Measurements from ENCODE around the gene ADGRV1. TPM values are rescaled to one million over a fixed set of nuclear protein-coding genes. Genes with fewer than 3 reads are reported as not detected.
"Not testable (repeated sequence)": the region's sequence is repeated elsewhere in the genome, so short reads cannot be mapped to it uniquely, and the experiment has no call there.

Gene ADGRV1
- total RNA-seq, 1 experiment from 2014 or later, result 0.45 TPM

DNA sequence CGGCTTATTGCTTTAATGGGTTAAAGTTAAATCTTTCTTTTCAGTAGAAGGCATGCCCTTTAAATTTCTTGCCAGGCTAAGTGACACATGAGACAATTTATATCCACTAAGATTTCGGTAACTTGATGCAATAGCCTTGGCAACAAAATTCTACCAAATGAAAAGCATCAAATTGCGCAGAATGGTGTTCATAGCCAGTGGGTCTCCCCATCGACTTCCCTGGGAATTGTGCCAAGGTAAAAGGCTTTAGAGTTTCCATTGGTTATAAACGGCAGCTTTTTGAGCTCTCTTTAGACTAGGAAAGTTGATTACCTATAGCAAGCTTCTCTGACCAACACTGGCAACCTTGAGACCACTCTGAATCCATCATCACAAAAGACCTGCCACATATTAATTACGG, 466.1 kb downstream of the ADGRV1 start:
- no peak for DNase-seq (ENCODE audit: low read depth)

DNA sequence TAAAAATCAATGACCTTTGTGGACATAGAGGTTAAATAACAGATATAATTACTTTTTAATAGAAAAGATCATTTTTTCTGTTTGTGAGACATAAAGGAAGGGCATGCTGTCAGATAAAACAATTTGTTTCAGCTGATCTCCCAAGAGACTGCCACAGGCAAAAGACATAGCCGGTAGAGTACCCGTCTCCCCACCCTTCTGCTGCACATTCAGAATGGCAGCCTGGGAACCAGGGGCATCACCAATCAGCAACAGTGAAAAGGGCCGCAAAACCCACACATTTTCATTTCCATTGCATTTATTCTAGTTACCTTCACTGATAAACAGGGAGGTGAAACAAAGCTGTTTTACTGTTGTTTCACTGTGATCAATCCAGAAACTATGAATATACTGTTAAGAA, 466.9 kb downstream of the ADGRV1 start:
- no peak for DNase-seq (ENCODE audit: low read depth)

DNA sequence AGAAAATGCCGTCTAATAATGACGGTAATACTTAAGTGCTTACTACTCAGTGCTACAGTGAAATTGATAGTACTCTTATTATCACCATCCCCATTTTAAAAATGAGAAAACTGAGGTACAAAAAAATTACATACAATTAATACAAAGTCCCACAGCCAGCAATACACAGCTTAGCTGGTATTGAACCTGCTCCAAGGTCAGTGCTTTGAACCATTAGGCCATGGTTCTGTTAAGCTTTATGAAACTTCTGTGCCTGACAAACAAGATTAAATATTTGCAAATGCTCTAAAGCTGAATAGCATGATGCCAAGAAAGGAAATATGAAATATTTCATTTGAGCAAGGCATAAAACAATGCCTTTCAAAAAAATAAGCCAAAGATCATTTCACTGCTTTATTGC, 467.4 kb downstream of the ADGRV1 start:
- DNase-seq (ENCODE audit: low read depth), result no peak

DNA sequence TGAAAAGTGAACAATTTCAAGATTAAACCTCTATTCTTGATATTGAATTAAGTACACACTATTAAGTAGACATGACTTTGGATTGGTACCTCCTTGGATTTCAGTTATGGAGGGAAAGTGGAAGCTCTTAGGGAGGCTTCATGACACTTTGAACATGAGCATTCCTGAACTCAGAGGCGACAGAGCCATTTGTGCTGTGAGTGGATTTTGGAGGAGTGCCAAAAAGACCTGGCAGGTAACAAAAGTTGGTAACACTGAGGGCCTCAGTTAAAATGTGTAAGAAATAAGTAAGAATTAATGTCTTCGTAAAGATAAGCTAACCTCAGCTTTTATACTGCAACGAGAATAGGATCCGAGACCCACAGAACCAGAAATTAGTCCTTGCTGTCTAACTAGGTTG, 467.9 kb downstream of the ADGRV1 start:
- DNase-seq (ENCODE audit: low read depth), result no peak

DNA sequence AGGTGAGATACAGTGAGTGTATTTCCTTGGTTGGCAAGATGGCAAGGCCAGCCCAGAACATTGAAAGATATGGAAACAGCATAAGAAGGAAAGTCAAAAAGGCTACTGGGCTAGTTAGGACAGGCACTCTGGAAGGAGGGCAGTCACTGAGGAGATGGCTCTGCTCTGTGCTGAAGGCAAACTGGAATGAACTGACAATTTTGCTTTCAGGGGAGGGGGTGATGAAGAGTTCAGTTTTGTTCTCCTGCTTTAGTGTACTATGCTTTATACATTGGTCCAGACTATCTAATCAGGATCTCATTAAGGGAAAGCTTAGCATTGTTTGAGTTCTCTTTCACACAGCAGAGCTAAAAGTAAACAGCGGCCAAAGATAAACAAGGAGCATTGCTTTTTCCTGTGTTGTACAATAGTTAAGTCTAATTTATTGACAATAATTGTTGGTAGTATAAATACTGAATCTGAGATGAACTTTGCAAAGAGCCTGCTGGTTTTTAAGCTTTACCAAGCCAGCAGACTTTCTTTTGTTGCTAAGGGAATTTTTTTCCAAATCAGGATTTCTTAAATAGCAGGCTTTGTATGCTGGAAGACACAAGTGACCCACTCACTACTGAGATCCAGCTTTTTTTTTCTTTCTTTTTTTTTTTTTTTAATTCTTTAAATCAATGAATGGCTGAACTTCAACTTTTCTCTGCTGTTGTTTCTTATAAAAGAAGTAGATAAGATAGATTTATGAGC, 469.0 kb downstream of the ADGRV1 start:
- no peak for DNase-seq (ENCODE audit: low read depth)

DNA sequence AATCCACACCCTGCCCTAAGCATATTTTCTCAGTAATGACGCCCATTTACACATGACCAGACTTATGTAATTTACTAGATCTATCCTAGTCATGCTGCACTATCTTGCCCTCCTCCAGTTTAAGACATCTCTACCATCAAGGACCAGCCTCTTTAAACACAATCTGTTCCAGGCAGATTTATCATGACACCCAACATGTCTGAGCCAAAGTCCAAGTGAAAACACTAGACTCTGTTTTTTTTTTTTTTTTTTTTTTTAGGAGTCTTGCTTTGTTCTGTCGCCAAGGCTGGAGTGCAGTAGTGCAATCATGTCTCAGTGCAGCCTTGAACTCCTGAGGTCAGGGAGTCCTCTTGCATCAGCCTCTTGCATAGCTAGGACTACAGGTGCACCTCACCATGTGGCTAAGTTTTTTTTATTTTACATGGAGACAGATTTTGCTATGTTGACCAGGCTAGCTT, 469.9 kb downstream of the ADGRV1 start:
- DNase-seq (ENCODE audit: low read depth), result no peak

DNA sequence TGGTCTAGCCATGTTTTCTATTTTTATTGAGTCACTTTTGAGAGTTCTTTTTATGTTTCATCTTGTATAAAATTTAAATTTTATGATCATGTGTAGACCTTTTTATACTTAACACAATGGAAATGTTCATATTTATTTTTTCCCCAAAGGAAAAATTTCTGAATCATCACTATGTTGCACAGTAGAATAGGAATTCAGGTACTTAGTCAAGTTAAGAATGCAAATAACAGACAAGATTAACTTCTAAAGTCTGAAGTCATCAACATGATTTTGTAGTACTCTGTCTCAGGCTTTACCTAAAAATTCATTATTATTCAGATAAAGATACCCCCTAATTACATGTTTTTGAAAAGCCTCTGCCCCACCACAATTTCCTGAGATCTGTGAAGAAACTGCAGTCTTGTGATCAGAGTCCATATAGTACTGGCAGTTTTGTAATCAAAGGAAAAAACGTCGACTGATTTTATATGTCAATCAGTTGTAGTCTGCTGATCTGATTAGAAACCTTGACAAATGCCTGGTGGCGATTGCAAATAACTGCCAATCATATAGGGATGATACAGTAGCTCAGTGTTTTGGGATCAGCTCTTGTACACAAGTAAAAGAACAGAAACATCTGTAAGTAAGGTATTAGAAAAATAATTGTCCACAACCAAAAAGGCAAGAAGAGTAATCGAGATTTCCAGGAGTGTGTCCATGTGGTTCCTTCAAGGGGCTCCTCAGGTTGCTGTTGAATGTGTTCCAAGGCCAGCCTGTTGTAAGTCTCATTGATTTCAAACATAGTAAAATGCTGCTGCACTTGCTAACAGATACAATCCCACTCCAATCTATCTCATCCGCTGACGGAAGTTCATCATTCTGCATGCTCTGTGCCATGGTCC, 472.2 kb downstream of the ADGRV1 start:
- DNase-seq (ENCODE audit: low read depth), result no peak

DNA sequence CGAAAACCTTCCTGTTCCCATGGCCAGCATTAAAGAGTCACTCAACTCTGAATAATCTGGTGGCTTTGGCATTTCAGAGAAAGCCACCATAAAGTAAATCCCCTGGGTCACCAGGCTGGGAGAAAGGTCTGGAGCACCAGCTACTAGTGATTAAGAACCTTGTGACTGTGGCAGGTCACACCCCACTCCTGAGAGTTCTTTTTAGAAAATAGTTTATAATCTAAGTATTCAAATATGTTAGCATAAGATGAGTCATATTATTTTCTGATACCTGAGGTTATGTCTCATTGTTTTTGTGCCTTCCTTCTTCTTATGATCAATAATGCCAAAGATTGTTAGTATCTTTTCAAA, 472.8 kb downstream of the ADGRV1 start:
- no peak for DNase-seq (ENCODE audit: low read depth)

DNA sequence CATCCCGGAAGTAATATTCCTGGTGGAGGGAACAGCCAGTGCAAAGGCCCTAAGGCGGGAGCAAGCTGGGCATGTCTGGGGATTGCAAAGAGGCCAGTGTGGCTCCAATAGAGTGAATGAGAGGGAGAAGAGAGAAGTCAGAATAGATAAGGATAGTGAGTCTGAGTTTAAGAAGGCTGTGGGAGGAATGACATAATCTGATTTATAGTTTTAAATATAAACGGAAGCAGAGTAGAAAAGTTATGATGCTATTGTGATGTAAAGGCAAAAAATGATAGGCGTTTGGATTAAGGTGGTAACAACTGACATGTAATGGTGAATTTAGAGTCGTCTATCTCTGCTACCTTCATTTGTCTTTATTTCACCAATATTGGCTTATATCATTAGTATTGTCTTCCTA, 473.5 kb downstream of the ADGRV1 start:
- DNase-seq (ENCODE audit: low read depth), result no peak

DNA sequence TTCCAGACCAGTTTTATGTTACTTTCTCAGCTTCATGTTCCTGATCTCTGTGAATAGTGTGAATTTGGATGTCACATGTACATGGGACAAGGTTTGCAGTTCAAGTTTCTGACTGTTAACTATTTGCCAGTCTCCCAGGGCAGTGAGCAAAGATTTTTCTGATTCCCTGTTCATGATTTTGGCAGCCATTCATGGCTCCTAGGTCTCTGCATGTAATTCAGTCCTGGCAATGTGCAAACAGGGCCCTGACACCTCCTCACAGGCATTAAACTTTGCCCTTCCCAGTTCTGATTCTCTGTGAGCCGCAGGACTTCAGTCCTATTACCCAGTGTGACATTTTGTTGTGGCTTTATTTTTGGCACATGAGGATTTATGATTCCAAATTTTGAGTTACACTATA, 474.8 kb downstream of the ADGRV1 start:
- no peak for DNase-seq (ENCODE audit: low read depth)

DNA sequence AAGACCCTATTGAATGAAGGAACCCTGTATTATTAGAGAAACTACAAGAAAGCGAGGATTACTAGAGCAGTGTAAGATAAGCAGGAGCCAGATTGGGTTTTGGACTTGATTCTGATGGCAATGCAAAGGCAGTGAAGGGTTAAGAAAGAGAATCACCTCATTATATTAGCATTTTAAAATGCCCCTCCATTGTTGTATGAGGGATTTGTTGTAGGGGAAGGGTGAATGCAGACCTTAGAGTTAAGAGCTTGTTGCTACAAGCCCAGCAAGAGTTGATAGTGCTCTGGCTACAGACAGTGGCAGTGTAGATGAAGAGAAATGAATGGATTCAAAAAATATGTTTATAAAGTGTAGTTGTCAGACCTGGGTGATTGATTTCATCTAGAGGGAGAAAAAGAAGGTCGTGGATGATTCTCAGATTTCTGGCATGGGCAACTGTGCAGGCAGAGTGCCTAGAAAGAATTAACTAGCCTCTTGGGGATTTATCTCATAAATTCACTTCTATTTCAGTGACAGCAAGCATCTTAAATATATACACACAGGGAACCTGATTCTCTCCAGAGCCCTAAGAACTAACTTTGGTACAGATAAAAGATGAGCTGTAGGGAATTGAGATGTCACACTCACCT, 479.7 kb downstream of the ADGRV1 start:
- DNase-seq (ENCODE audit: low read depth), result no peak

DNA sequence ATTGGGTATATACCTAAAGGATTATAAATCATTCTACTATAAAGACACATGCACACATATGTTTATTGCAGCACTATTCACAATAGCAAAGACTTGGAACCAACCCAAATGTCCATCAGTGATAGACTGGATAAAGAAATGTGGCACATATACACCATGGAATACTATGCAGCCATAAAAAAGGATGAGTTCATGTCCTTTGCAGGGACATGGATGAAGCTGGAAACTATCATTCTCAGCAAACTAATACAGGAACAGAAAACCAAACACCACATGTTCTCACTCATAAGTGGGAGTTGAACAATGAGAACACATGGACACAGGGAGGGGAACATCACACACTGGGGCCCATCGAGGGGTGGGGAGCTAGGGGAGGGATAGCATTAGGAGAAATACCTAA, 482.5 kb downstream of the ADGRV1 start:
- not testable (repeated sequence) for DNase-seq (ENCODE audit: low read depth)

DNA sequence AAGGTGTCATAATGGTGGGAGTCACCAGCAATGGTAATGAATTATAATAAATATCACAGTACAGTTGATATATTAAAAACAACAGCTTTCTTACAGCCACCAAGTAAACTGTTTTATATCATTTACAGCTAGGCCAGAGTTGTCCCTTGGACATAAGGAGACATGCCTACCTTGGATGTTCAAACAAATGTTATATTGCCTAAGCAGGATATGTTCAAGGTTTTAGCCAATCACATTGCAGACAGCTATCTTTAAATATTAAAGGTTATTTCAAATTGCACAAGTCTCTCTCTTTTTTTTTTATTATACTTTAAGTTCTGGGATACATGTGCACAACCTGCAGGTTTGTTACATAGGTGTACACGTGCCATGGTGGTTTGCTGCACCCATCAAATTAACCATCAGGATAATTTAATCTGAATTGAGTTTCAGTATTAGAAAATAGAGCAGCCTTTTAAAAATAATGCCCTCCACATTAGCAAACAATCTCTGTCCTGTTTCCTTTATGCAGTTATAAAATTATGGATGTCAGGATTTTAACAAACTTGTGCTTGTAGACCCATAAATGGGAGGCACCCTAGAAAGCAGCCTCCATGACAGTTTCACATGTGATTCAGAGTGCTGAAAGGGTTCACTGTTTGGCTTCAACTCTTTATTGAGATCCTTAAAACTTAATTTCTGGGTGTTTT, 483.8 kb downstream of the ADGRV1 start:
- no peak for DNase-seq (ENCODE audit: low read depth)

DNA sequence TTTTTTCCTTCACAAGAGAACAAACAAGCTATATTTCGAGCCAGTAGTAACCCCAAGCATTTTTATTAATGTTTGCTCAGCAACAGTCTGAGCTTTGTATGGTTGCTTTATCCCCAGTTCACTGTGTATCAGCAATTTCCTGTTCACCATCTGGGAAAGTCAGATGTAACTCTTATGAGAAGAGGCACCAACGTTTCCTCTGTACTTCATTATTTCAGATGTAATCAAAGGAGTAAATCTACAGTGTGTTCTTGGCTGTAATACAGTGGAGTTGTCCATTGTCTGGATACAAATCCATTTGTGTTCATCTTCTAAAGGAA, 484.3 kb downstream of the ADGRV1 start:
- peak; percentile 5 for DNase-seq (ENCODE audit: low read depth)

DNA sequence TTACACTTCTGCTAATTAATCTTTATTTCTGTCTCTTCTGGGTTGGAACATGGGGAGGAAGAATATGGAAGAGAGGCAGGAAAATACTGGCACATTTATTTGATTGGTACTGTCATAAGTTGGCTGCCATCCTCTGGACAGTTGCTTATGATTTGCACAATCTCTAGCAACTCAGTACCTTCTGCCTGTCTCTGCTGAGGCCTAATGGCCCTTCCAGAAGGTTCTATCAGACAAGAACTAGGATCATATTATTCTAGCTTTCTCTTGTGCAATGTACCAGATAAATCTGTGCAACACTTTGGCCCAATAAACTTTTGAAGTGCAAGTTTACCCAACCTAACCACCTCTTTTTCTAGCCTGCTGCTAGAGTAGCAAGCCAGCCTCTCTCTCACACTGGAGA, 489.5 kb downstream of the ADGRV1 start:
- no peak for DNase-seq (ENCODE audit: low read depth)

DNA sequence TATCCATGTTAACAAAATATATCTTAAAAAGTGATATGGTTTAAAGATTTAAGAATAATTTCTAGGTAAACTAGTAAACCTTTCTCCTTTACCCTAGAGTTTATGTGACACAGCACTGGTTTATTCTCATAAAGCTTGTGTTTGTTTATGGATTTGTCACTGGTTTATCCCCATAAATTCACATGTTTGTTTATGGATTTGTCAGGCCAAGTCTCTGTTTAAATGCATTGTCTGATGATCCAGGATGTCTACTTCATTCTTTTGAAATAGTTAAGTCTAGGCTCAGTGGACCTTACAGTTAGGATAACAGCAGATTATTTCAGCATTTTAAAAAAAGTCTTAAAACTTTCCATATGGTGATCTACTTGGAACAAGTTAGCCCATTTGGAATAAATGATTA, 490.5 kb downstream of the ADGRV1 start:
- DNase-seq (ENCODE audit: low read depth), result no peak

DNA sequence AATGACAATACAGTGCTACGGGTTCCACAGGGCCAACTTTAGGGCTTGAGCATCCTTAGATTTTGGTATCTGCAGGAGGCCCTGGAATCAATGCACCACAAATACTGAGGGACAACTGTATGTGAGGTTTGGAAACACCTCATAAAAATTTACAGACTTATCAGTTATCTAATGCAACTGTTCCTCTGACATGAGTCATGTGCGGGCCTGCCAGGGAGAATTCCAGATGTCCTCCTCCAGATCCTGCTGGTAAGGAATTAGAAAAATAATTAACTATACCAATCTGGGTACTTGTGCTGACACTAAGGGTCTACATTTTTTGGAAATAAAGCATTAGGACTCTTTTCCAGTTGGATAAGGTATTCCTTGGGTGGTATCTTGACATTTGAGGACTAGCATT, 491.2 kb downstream of the ADGRV1 start:
- peak; percentile 29 for DNase-seq (ENCODE audit: low read depth)

DNA sequence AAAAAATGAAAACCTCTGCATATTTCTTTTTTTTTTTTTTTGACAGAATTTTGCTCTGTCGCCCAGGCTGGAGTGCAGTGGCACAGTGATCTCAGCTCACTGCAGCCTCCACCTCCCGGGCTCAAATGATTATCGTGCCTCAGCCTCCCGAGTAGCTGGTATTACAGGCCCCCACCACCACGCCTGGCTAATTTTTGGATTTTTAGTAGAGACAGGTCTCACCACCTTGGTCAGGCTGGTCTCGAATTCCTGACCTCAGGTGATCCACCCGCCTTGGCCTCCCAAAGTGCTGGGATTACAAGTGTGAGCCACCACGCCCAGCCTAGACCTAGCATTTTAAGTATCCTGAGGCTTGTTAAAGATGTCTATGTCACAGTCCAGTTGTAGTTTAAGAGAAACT, 493.8 kb downstream of the ADGRV1 start:
- not testable (repeated sequence) for DNase-seq (ENCODE audit: low read depth)

DNA sequence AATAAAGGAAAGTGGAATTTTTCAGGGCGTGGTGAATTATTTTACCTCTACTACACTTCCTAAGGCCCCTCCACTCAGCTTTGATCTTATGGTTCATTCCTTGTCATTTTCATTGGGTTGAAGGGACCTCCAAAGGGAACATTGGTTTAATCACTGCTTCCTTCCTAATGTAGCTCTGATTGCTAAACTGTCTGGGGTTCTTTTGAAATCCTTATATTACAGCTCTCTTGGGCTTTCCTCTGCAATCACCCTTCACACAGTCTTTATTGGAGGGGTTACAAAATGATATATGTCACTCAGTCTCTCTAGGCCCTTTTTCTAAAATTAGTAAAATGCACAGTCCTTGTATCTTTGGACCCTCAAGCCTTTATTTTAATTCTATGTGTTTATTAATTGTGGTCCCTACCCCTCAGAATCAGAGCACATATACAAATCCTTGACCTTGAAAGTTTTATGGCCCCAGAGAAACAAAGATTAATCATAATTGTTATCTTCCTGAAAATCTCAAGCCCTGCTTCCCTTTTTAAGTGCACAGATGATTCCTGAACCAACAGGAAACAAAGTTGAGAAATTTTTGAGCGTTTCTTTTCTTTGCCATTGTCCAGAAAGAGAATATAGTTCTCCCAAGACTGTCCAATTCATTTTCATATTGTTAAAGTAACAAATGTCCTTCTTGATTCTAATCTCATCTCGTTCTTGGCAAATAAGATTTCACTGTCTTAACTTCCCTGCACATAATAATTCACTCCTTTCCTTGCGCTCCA, 494.6 kb downstream of the ADGRV1 start:
- DNase-seq (ENCODE audit: low read depth), result no peak

DNA sequence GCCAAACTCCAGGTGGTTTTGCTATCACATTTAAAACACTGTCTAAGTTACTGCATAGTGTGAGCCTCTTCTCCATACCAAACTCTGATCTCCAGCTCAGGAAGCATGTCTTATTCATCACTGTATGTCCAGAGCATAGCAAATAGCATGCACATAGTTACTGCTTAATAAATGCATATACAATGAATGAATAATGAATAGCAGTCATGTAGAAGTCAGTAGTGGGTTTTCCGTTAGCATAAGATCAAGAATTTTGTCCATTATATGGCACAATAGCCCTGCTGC, 495.1 kb downstream of the ADGRV1 start:
- DNase-seq (ENCODE audit: low read depth), result no peak

DNA sequence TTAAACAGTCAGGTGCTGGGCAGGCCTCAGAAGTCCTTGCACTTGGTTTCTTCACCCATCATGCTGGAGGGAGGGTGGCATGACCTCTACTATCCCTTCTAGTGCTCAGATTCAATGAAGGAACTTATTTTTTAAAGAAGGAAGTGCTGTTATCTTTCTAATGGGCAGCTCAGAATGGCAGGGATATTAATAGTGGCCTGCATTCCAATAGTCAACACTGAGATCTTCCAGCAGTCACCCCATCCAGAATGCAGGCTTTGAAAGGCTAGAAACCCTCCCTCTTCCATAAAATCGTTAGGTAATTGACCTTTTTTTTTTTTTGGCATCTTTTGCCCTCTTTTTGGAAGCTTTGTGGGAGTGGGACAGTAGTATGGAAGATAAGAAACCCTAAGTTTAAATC, 499.6 kb downstream of the ADGRV1 start:
- DNase-seq (ENCODE audit: low read depth), result no peak
